NCI-H2196 treated with DMSO at 0.1 percent for 48 hours (cell line): ENCODE data around the gene BLACAT1.
"Not testable (repeated sequence)": the region's sequence is repeated elsewhere in the genome, so short reads cannot be mapped to it uniquely, and the experiment has no call there.

Experiments used
- DNase-seq: peaks from one replicate; lab custom pipeline; 2025; ENCODE audit not compliant: unreplicated experiment; lab: John Stamatoyannopoulos, UW

BLACAT1 gene

DNA sequence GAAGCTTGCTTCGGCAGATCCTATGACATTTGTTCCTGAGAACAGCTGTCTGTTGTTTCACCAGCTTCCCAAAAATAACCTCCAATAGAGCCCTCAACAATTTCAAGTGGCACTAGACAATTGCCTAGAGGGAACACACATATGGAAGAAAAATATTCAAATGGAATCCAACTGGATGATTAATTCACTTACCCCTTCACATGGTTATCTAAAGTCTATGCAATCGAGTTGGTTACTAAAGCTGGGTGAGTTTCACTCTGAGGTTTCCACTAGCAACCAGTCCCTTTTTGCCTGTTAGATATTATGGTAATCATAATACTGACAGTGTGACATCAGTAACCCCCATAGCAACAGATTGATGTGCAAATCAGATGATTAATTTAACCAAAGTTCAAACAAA is 34.0 kb downstream of the BLACAT1 start, which contains the start of gene LEMD1:
TSS of gene LEMD1 (minus strand) at position 259 of the 400 bp plus-strand sequence. CDS start 1,520 bp downstream, outside the sequence.
- no peak for DNase-seq

DNA sequence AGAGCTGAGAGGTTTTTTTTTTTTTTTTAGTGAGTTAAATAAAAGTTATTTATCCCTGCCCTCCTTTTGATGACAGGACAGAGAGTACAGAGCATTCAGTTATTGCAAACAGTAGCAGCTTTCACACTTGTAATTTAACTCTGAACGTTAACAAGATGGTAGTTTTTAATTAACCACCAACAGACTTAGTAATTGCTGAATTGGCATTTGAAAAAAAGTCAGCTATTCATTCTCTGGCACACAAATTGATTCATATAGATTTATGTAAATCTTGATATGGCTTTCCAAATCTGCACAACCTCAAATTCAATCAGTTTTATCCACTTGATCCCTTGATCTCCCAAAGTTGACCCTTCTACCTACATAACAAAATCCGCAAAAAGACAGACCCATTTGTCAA is 34.9 kb downstream of the BLACAT1 start:
- no peak for DNase-seq

DNA sequence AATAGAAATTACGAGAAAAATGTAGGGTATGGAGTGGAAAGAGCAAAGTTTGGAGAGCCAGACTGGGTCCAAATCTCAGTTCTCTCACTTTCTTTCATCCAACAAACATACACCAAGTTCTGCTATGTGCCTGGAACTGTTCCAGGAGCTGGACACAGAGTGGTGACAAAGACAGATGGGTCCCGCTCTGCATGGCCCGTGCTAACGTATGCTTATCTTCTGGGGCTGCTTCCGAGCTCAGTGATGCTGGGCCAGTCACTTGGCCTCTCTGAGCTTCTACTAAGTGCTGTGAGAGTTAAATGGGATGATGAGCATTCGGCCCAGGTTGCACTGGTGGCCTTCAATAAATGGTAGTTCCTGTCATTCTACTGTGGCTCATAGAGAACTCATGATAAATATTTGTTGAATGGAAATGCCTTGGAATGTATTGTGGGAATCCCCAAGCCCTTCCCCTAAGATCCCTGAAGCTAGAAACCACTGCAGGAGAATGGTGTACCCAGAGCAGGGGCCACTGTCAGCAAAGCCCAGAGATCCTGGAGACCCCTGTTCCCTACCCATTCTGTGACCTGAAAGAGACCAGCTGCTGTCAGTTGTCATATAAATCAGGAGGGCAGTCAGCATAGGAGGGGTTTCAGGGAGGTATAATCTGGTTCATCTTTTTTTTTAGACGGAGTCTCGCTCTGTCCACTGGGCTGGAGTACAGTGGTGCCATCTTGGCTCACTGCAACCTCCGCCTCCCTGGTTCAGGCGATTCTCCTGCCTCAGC is 37.8 kb downstream of the BLACAT1 start:
- DNase-seq = no peak

DNA sequence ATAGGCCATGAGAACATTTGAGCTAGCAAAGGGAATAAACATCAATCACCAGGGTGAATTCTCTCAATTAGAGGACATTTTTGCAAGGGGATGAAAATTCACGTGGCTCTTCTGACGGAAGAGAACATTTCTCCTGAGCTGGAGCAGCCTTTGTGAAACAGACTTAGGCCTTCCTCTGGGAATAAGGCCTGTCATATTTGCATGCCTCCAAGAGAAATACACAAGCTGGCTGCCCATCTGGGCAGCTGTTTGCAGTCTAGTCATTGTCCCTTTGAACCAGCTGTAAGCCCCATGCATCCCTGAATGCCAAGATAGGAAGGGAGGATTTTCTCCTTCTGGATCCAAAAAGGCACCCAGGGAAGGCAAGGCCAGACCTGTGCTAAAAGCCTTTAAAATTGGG is 39.5 kb downstream of the BLACAT1 start:
- DNase-seq = no peak

DNA sequence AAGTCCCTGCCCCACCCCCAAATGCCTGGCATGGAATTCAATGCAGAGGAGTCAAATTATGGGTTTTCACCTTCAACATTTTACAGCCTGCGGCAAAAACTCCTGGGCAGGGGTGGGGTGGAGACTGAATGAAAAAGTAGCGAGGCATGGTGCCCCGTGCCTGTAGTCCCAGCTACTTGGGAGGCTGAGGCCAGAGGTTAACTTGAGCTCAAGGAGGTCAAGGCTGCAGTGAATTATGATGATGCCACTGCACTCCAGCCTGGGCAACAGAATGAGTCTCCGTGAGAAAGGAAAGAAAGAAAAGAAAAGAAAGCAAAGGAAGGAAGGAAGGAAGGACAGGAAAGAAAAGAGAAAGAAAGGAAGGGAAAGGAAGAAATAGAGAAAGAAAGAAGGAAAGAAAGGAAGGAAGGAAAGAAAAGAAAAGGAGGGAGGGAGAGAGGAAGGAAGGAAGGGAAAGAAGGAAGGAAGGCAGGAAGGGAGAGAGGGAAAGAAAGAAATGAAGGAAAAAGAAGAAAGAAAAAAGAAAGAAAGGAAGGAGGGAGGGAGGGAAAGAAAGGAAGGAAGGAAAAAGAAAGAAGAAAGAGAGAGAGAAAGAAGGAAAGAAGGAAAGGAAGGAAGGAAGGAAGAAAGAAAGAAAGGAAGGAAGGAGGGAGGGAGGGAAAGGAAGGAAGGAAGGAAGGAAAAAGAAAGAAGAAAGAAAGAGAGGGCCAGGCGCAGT is 45.1 kb downstream of the BLACAT1 start:
- DNase-seq = no peak

DNA sequence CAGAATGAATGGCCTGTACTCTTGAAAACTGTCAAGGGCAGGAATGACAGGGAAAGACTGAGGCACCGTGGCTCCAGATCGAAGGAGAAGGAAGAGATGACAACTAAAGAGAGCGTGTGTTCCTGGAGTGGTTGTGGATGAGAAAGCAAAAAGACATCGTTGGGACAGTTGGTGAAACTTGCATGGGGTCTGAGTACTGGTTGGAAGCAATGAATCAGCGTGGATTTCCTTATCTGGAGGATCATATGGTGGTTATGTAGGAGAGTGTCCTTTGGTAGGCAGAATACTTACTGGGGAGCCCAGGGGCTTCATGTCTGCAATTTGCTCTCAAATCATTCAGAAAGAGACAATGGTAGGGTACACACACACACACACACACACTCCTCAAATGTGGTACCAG is 47.9 kb downstream of the BLACAT1 start:
- no peak for DNase-seq

DNA sequence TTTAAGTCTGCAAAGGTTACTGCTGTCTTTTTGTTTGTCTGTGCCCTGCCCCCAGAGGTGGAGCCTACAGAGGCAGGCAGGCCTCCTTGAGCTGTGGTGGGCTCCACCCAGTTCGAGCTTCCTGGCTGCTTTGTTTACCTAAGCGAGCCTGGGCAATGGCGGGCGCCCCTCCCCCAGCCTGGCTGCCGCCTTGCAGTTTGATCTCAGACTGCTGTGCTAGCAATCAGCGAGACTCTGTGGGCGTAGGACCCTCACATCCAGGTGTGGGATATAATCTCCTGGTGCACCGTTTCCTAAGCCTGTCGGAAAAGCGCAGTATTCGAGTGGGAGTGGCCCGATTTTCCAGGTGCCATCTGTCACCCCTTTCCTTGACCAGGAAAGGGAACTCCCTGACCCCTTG is 49.6 kb downstream of the BLACAT1 start:
- not testable (repeated sequence) for DNase-seq
